Fibroblast of lung (primary cell): ENCODE data around the gene CNKSR2. TPM values are rescaled to one million over a fixed set of nuclear protein-coding genes. Genes with fewer than 3 reads are reported as not detected.

Source experiments
- DNase-seq, 2 donors: peaks; one replicate each; pipeline versions ENCODE4 v3.0.0 to v3.0.0-alpha.2; 2010; ENCODE audit warnings: low read depth in 2 of 2
- H2AFZ ChIP-seq: 2 replicates; pipeline ENCODE4 v1.5.1; 2012; ENCODE audit warnings: low read length, control low read depth, inconsistent platforms
- H3K27ac ChIP-seq: 2 replicates; pipeline ENCODE4 v1.5.1; 2011; ENCODE audit warnings: low read length, control low read depth; ENCODE audit not compliant: insufficient read depth
- H3K27me3 ChIP-seq: 2 replicates; pipeline ENCODE4 v1.5.1; 2011; ENCODE audit warnings: mild to moderate bottlenecking, low read length; ENCODE audit not compliant: control insufficient read depth, insufficient read depth
- H3K36me3 ChIP-seq: 2 replicates; pipeline ENCODE4 v1.5.1; 2011; ENCODE audit warnings: low read length; ENCODE audit not compliant: control insufficient read depth, insufficient read depth
- H3K4me1 ChIP-seq: 2 replicates; pipeline ENCODE4 v1.5.1; 2011; ENCODE audit warnings: low read length; ENCODE audit not compliant: control insufficient read depth, insufficient read depth; ENCODE audit errors: extremely low read depth
- H3K4me2 ChIP-seq: 2 replicates; pipeline ENCODE4 v1.5.1; 2011; ENCODE audit warnings: low read length, control low read depth; ENCODE audit not compliant: insufficient read depth; ENCODE audit errors: extremely low read depth
- H3K4me3 ChIP-seq, 4 experiments: fragments of 200-600 bp in 1 of 4; sonication (generic) in 1 of 4; replicated peaks in 1 of 4; 2 replicates each; pipeline ENCODE4 v1.5.1; 2011 to 2016; ENCODE audit warnings: low read length in 4 of 4, low read depth in 3 of 4, mild to moderate bottlenecking in 3 of 4, control low read depth in 2 of 4, inconsistent platforms in 1 of 4, mixed read lengths in 1 of 4; ENCODE audit not compliant: insufficient read depth in 1 of 4; ENCODE audit errors: control extremely low read depth in 1 of 4
- H3K79me2 ChIP-seq: 2 replicates; pipeline ENCODE4 v1.5.1; 2012; ENCODE audit warnings: mild to moderate bottlenecking, low read length, inconsistent platforms; ENCODE audit not compliant: control insufficient read depth, insufficient read depth
- H3K9ac ChIP-seq: 2 replicates; pipeline ENCODE4 v1.5.1; 2011; ENCODE audit warnings: mild to moderate bottlenecking, low read length, control low read depth; ENCODE audit not compliant: insufficient read depth
- H3K9me3 ChIP-seq: 2 replicates; pipeline ENCODE4 v1.5.1; 2012; ENCODE audit warnings: low read depth, low read length; ENCODE audit not compliant: control insufficient read depth, insufficient read depth
- H4K20me1 ChIP-seq: 2 replicates; pipeline ENCODE4 v1.5.1; 2011; ENCODE audit warnings: low read length; ENCODE audit not compliant: control insufficient read depth, insufficient read depth; ENCODE audit errors: extremely low read depth
- EZH2 ChIP-seq: IDR thresholded peaks from 2 replicates; pipeline ENCODE4 v1.5.1; 2012; ENCODE audit warnings: low read length, control low read depth, mild to moderate bottlenecking; ENCODE audit errors: missing control alignments
- polyA minus RNA-seq: library from RNA; depleted of rRNA, polyadenylated mRNA; stranded (reverse); fragments of >200 nt; gene quantifications from 2 replicates; pipeline ENCODE4 v1.2.3, GENCODE V29; 2011; ENCODE audit warnings: low replicate concordance
- polyA plus RNA-seq, 2 donors: library from polyadenylated mRNA; depleted of rRNA in 1 of 2; stranded (reverse) in 1 of 2; unstranded in 1 of 2; fragments of >200 nt; gene quantifications; 2 replicates each; pipeline ENCODE4 v1.2.1, GENCODE V29; 2011 to 2012; ENCODE audit warnings: missing spikeins in 1 of 2
- total RNA-seq: library from RNA; depleted of rRNA; stranded (reverse); fragments of >200 nt; gene quantifications from 2 replicates; pipeline ENCODE4 v1.2.1, GENCODE V29; 2014
- TF ChIP-seq, protein P1 (sequence below), 2 donors: IDR thresholded peaks in 1 of 2; conservative IDR thresholded peaks in 1 of 2; 1 replicate in 1 of 2; 2 replicates in 1 of 2; pipeline ENCODE4 v1.5.1; 2011 to 2012; ENCODE audit warnings: low read length in 2 of 2, control low read depth in 1 of 2, inconsistent platforms in 1 of 2, low read depth in 1 of 2, mild to moderate bottlenecking in 1 of 2

Gene CNKSR2
- 0.33 and 1.5 TPM in 2 replicates for total RNA-seq
- 0.16 and 0.53 TPM in 2 replicates for polyA plus RNA-seq
- polyA plus RNA-seq (2012), result 0.09 and 0.51 TPM in 2 replicates
- not detected in 2 replicates for polyA minus RNA-seq

GRCh38 chrX:21374163-21374993, at the start of gene CNKSR2:
CNKSR2 (plus strand) TSS chrX:21374418; CDS start chrX:21374898, 480 bp downstream.
- peak; percentile 19 to 30 for DNase-seq
- H3K4me2 ChIP-seq, result peak within 1 kb of the TSS; percentile 64
- H3K36me3 ChIP-seq, result no peaks in the 10 kb centered on the region
- H3K9me3 ChIP-seq, result no peaks in the 10 kb centered on the region
- TF ChIP-seq, protein P1, sequence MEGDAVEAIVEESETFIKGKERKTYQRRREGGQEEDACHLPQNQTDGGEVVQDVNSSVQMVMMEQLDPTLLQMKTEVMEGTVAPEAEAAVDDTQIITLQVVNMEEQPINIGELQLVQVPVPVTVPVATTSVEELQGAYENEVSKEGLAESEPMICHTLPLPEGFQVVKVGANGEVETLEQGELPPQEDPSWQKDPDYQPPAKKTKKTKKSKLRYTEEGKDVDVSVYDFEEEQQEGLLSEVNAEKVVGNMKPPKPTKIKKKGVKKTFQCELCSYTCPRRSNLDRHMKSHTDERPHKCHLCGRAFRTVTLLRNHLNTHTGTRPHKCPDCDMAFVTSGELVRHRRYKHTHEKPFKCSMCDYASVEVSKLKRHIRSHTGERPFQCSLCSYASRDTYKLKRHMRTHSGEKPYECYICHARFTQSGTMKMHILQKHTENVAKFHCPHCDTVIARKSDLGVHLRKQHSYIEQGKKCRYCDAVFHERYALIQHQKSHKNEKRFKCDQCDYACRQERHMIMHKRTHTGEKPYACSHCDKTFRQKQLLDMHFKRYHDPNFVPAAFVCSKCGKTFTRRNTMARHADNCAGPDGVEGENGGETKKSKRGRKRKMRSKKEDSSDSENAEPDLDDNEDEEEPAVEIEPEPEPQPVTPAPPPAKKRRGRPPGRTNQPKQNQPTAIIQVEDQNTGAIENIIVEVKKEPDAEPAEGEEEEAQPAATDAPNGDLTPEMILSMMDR (conservative IDR thresholded peaks at IDR 0.05 in 1 of 2, IDR thresholded peaks at IDR 0.05 in 1 of 2; ENCODE audit: low read depth in 1 of 2, low read length in 2 of 2), result no peak
- TF ChIP-seq EZH2, result peak; percentile 58
- H3K4me3 ChIP-seq, result peak within 1 kb of the TSS; percentile 38 to 60 (median 52)
- H3K27me3 ChIP-seq, result no peaks in the 10 kb centered on the region
- no peak within 1 kb of the TSS for H3K27ac ChIP-seq
- no peaks in the 10 kb centered on the region for H3K79me2 ChIP-seq
- H3K4me1 ChIP-seq, result no peaks in the 10 kb centered on the region
- H4K20me1 ChIP-seq, result no peaks in the 10 kb centered on the region
- peak within 1 kb of the TSS; percentile 30 for H2AFZ ChIP-seq
- H3K9ac ChIP-seq, result no peak within 1 kb of the TSS

DNA sequence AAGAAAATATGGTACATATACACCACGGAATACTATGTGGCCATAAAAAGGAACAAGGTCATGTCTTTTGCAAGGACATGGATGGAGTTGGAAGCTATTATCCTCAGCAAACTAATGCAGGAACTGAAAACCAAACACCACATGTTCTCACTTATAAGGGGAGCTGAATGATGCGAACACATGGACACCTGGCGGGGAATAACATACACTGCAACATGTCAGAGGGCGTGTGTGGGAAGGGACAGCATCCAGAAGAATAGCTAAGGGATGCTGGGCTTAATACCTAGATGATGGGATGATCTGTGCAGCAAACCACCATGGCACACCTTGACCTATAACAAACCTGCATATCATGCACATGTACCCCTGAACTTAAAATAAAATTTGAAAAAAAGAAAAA, 19.5 kb upstream of the CNKSR2 start:
- Histone ChIP-seq H3K4me1 (no peaks in the 10 kb centered on the region), H3K36me3 (no peaks in the 10 kb centered on the region)
- DNase-seq, result no peak

GRCh38 chrX:21355831-21356230, 18.4 kb upstream of the CNKSR2 start:
- Histone ChIP-seq H2AFZ (no peak overlapping the region), H3K4me2 (no peak overlapping the region), H3K36me3 (no peaks in the 10 kb centered on the region), H3K79me2 (no peaks in the 10 kb centered on the region), H3K27me3 (no peaks in the 10 kb centered on the region), H4K20me1 (no peaks in the 10 kb centered on the region), H3K4me3 (no peak overlapping the region), H3K9ac (no peak overlapping the region), H3K4me1 (no peaks in the 10 kb centered on the region), H3K9me3 (no peaks in the 10 kb centered on the region), H3K27ac (no peak overlapping the region)
- no peak for DNase-seq
- no peak for TF ChIP-seq EZH2
- TF ChIP-seq, protein P1 (conservative IDR thresholded peaks at IDR 0.05 in 1 of 2, IDR thresholded peaks at IDR 0.05 in 1 of 2; ENCODE audit: low read depth in 1 of 2, low read length in 2 of 2), result no peak

More for the DNA sequence above, 19.5 kb upstream of the CNKSR2 start:
- H2AFZ ChIP-seq, result no peak overlapping the region
- H3K4me3 ChIP-seq, result no peak overlapping the region
- H3K79me2 ChIP-seq, result no peaks in the 10 kb centered on the region
- H3K9me3 ChIP-seq, result no peaks in the 10 kb centered on the region
- H4K20me1 ChIP-seq, result no peaks in the 10 kb centered on the region
- H3K27ac ChIP-seq, result no peak overlapping the region
- TF ChIP-seq EZH2, result no peak
- TF ChIP-seq, protein P1 (conservative IDR thresholded peaks at IDR 0.05 in 1 of 2, IDR thresholded peaks at IDR 0.05 in 1 of 2; ENCODE audit: low read depth in 1 of 2, low read length in 2 of 2), result no peak
- H3K4me2 ChIP-seq, result no peak overlapping the region
- no peaks in the 10 kb centered on the region for H3K27me3 ChIP-seq
- H3K9ac ChIP-seq, result no peak overlapping the region
